NCI-H748 treated with DMSO at 0.1 percent for 48 hours (cell line): ENCODE data around the gene ABCA4.

ENCODE experiments used
- DNase-seq: peaks from one replicate; lab custom pipeline; 2025; lab: John Stamatoyannopoulos, UW

ABCA4 gene

GRCh38 chr1:94027721-94028515 lies 93.0 kb downstream of the ABCA4 start:
- DNase-seq: no peak

DNA sequence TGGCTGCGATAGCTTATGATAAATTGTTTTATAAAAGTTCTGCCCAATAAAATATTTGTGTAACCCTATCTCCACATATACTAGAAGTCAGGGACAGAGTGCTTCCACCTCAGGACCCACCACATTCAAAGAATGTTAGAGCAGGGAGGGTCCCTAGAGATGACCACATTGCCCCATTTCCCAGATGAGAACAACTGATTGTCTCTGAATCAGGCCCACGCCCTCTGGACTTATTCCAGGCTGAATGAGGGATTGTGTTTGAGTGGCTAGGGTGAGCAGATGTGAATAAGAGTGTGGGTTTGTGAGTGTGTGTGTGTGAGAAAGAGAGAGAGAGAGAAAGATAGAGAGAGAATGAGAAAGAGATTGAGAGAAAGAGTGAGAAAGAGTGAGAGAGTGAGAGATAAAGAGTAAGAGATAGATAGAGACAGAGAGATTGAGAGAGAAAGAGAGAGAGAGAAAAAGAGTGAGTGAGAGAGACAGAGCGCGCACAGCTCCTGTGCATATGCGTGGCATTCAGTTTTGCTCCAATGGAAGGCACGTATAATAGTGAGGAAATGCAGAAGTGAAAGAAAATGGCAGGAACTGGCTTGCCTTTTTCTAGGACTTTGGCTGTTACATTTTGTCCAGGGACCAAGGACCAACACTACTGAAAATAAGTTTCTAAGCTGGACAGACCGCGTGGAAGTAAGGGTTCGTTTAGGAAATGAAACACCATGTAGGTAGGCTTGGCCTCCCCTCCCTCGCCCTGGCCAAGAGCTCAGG lies 94.1 kb downstream of the ABCA4 start:
- DNase-seq: no peak

DNA sequence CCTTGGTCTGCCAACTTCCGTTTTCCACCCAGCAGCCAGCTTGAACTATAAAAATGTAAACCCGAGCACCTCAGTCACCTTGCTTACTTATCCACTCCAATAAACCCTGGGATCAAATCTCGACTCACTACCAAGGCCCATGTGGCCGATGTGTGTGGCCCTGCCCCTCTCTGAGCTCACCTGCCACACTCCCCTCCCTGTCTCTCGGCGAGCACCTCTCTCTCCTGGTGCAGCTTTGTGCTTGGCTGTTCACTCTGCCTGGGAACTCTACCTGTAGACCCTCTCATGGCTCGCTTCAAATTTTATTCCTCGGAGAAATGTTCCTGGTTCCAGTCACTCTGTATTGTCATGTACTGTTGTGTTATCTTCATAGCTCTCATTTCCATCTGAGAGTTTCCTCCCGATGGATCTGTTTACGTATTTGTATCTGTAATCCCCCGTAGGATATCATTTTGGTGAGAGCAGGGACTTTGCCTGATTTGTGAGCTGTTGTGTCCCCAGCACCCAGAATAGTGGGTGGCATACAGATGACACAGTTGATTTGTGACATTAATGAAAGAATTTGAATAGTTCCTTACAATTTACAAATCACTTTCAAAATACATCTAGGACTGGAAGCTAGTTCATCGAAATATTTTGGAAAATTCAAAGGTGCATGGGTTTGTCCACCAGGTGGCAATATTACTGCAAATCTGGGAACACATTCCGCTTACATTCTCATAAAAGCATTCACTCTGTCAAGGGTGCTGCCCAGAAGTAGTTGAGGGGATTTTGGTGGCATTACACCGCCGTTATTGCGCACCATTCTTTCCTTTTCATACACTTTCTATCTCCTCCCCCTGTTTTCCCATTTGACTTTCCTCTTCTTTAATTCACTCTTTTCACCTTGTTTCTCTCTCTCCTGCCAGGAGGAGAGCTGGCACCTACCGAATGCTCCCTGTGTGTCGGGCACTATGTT lies 95.3 kb downstream of the ABCA4 start:
- DNase-seq: no peak

- no peak for DNase-seq
Measured at GRCh38 chr1:94024104-94024792, 96.7 kb downstream of the ABCA4 start.

- no peak for DNase-seq
Measured at GRCh38 chr1:94022471-94023189, 98.3 kb downstream of the ABCA4 start.

- no peak for DNase-seq
Measured at GRCh38 chr1:94020764-94021579, 100.0 kb downstream of the ABCA4 start.

DNA sequence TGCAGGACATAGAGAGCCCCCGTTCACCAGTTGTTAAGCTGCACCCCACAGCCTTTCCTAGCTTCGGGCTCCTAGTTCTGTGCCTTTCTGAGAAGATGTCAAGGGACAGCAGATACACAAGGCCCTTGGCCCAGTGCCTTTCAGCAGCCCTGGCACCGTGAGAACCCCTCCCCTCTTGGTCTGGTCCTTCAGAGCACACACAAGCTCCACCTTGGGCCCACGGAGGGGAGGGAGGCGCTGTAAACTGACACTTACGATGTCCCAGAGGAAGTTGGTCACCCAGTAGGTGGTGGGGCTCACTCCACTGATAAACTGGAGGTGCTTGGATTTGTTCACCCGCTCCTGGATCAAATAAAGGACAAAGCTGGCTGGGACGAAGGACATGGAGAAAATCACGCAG lies 101.6 kb downstream of the ABCA4 start:
- no peak for DNase-seq

DNA sequence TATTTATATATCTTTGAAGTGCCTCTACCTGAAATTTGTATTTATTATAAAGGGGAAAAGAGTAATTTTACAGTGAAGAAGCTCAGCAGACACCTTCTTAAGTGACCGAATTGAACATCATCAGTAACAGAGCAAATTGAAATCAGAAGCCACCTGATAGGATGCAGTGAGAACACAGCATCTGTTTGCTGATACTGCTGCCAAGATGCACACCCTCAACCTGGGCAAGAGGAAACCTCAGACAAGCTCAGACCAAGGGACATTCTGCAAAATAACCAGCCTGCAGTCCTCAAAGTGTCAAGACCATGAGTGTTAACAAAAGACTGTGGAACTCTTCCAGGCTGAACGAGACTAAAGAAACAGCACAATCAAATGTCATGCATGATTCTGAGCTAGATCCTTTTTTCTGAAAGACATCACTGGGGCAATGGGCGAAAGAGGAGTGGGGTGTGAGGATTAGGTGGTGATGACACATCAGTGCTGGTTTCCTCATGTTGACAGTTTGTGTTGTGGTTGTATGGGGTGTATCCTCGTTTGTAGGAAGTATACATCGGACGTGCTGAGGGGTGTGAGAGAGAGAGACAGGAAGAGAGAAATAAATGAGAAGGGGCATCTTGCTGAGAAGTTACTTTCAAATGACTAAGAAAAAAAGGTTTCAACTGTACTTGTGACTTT lies 103.7 kb downstream of the ABCA4 start:
- DNase-seq: no peak

DNA sequence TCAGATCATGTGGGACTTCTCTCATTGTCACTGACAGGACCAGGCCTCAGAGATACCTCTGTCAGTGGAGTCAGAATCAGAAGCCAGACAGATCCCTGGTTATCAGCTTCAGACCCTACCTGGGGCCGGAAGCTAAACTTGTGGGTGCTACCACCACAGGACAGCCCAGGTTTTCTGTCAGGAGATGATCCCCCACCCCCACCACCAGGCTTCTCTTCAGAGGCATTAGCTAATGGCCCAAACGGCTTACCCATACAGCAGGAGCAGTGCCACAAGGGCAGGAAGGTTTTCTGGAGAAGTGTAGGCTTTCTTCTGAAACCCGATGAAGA lies 105.5 kb downstream of the ABCA4 start:
- no peak for DNase-seq

- no peak for DNase-seq
Measured at GRCh38 chr1:94014635-94015488, 106.1 kb downstream of the ABCA4 start.

GRCh38 chr1:94014087-94014486 lies 106.9 kb downstream of the ABCA4 start:
- no peak for DNase-seq

DNA sequence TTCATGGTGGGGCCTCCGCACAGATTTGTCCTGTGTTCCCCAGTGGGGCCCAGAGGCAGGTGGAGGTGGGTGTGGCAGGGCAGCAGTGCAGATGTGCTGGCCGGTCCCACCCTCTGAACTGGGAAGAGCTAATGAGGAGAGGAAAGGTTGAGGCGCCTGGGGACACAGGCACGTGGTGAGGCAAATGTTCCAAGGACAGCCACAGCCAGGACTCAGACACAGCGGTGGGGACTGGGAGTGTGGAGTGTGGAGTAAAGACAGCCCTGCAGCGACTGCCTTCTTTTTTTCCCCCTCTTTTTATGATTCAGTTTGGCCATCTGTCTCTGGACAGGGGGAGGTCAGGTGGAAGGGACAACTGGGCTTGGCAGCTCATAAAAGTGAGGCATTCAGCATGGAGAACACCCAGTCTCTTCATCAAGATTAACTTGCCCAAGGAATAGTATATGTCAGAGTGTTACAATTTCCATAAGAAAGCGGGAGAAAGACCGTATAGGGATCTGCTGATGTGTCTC lies 107.5 kb downstream of the ABCA4 start:
- no peak for DNase-seq

DNA sequence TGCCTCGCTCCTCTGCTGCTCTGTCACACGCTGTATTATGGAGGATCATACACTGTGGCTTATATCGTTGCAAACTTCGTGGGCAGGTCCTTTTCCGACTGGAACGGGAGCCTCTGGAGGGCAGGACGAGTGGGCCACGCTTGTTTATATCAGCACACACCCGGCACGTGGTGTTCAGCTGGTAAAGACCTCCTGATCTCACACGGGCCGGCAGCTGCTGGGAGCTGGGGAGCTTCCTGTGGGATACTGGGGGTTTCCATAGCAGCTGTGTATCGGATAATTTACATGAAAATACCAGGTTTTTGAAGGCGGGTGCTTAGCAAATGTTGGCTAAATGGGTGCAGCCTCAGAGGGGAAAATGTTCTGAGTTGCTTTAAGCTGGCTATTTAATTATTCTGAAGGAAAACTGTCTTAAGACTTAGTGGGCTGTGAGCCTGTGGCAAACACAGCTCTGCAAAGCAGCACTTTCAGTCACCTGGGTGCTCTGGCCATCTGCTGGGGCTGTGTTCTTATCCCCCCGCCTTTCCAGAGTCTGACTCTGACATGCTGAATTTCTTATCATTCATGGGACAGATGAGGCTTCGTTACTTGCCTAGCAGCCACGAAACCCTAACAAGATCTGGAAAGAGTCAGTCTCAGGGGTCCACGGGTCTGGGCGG lies 108.1 kb downstream of the ABCA4 start:
- no peak for DNase-seq

GRCh38 chr1:94011709-94012595 lies 109.0 kb downstream of the ABCA4 start:
- DNase-seq: no peak

- DNase-seq: no peak
Measured at GRCh38 chr1:94011129-94011528, 109.8 kb downstream of the ABCA4 start.

- DNase-seq: no peak
Measured at GRCh38 chr1:94009304-94009703, 111.6 kb downstream of the ABCA4 start.

DNA sequence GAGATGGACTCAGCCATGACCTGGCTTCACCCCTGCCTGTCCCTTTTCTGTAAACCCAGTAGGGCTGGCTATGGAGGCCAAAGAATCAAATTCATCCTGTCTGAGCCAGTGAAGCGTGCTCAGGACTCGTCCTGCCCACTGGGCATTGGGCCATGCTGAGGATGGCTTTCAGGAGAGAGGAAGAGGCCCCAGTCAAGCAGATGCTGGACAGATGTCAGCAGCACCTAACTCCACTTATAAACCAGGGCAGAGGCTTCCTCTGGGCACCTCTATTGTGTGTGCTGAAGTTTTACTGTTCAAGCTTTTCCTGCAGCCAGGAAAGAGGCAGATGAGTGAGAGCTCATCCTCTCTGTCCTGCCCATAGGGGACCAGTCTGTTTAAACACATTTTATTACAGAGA lies 114.3 kb downstream of the ABCA4 start:
- no peak for DNase-seq
